ENCODE data around the gene TERT. TPM values are rescaled to one million over a fixed set of nuclear protein-coding genes. Genes with fewer than 3 reads are reported as not detected.

TERT gene
- total RNA-seq, 2 donors from 2014 or later = 7.1 to 9.8 TPM

GRCh38 chr5:1338506-1339070 lies 43.7 kb upstream of the TERT start:
- H3K36me3 Mint-ChIP-seq (ENCODE audit: low read depth) = peaks cover 71% of the 10 kb centered on the region
- no peaks in the 10 kb centered on the region for H3K9me3 ChIP-seq (ENCODE audit: control insufficient read depth, low read length)
- TF ChIP-seq, protein P1, sequence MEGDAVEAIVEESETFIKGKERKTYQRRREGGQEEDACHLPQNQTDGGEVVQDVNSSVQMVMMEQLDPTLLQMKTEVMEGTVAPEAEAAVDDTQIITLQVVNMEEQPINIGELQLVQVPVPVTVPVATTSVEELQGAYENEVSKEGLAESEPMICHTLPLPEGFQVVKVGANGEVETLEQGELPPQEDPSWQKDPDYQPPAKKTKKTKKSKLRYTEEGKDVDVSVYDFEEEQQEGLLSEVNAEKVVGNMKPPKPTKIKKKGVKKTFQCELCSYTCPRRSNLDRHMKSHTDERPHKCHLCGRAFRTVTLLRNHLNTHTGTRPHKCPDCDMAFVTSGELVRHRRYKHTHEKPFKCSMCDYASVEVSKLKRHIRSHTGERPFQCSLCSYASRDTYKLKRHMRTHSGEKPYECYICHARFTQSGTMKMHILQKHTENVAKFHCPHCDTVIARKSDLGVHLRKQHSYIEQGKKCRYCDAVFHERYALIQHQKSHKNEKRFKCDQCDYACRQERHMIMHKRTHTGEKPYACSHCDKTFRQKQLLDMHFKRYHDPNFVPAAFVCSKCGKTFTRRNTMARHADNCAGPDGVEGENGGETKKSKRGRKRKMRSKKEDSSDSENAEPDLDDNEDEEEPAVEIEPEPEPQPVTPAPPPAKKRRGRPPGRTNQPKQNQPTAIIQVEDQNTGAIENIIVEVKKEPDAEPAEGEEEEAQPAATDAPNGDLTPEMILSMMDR (conservative IDR thresholded peaks at IDR 0.05) = no peak
- H3K4me3 ChIP-seq (ENCODE audit: low read length) = no peak overlapping the region
- no peaks in the 10 kb centered on the region for H3K9me3 Mint-ChIP-seq
- H3K36me3 ChIP-seq (ENCODE audit: control insufficient read depth, insufficient read depth, low read length) = peaks cover 66% of the 10 kb centered on the region
- H3K27me3 ChIP-seq (ENCODE audit: control insufficient read depth, insufficient read depth, low read length, poor library complexity, severe bottlenecking) = no peaks in the 10 kb centered on the region
- no peak overlapping the region for H3K27ac ChIP-seq (ENCODE audit: low read depth, low read length)
- WGBS, 2 experiments (ENCODE audit: insufficient coverage in 1 of 2, insufficient read length in 1 of 2) = 95 to 98% methylated on average over 19 to 22 of the region's 22 CpGs
- no peak overlapping the region for H3K9ac ChIP-seq (ENCODE audit: extremely low read depth, low read length, poor library complexity, severe bottlenecking)
- H3K27me3 Mint-ChIP-seq (ENCODE audit: insufficient read depth) = no peaks in the 10 kb centered on the region
- peaks cover 3% of the 10 kb centered on the region for H3K4me1 ChIP-seq (ENCODE audit: control insufficient read depth, insufficient read depth, low read length)
- H3K4me3 Mint-ChIP-seq = no peak overlapping the region
- no peak for DNase-seq
- H3K27ac Mint-ChIP-seq = no peak overlapping the region
- H3K4me1 Mint-ChIP-seq = no peaks in the 10 kb centered on the region

- Mint-ChIP-seq H3K36me3 (ENCODE audit: low read depth) (peaks cover 72% of the 10 kb centered on the region), H3K4me1 (no peaks in the 10 kb centered on the region), H3K4me3 (no peak overlapping the region), H3K27me3 (ENCODE audit: insufficient read depth) (no peaks in the 10 kb centered on the region), H3K9me3 (no peaks in the 10 kb centered on the region), H3K27ac (no peak overlapping the region)
- Histone ChIP-seq H3K27me3 (ENCODE audit: control insufficient read depth, insufficient read depth, low read length, poor library complexity, severe bottlenecking) (no peaks in the 10 kb centered on the region), H3K4me1 (ENCODE audit: control insufficient read depth, insufficient read depth, low read length) (no peaks in the 10 kb centered on the region), H3K4me3 (ENCODE audit: low read length) (no peak overlapping the region), H3K9me3 (ENCODE audit: control insufficient read depth, low read length) (no peaks in the 10 kb centered on the region), H3K36me3 (ENCODE audit: control insufficient read depth, insufficient read depth, low read length) (peaks cover 67% of the 10 kb centered on the region), H3K27ac (ENCODE audit: low read depth, low read length) (no peak overlapping the region), H3K9ac (ENCODE audit: extremely low read depth, low read length, poor library complexity, severe bottlenecking) (no peak overlapping the region)
- no peak for DNase-seq
- WGBS, 2 experiments (ENCODE audit: insufficient coverage in 1 of 2, insufficient read length in 1 of 2) = 97 to 98% methylated on average over 8 to 11 of the region's 12 CpGs
- TF ChIP-seq, protein P1 (conservative IDR thresholded peaks at IDR 0.05) = no peak
These were observed 43.3 kb upstream of the TERT start for GRCh38 chr5:1338196-1338490.

DNA sequence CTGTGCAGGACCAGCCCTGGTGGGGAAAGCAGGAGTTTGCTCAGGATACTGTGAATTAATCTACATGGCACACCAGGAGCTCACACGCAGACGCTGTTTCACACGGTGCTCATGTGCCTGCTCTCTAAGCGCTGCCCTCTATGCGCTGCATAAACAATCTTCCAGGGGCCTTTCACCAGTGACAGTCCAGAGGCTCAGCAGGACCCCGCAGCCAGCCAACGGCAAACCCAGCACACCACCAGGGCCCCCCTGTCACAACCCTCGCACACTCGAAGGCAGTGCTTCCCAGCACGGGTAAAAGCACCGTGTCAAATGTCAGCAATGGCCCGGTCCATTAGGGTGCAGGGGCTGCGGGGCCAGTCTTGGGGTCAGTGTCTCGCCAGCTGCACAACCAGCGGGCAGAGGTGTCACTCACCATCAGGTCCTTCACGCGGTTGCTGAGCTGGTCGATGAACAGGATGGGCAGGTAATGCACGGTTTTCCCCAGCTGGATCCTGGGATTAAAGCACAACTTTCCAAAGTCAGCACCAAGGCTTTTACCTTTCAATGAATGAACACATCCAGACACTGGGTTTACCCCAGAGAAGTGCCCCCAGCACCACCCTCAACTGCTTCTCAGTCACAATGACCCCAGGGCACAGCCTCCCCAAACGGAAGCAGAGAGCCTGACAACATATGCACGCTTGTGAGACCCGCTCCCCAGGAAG lies 42.8 kb upstream of the TERT start:
- H3K4me1 ChIP-seq (ENCODE audit: control insufficient read depth, insufficient read depth, low read length) = no peaks in the 10 kb centered on the region
- TF ChIP-seq, protein P1 (conservative IDR thresholded peaks at IDR 0.05) = no peak
- H3K9me3 ChIP-seq (ENCODE audit: control insufficient read depth, low read length) = no peaks in the 10 kb centered on the region
- no peak overlapping the region for H3K4me3 ChIP-seq (ENCODE audit: low read length)
- H3K36me3 ChIP-seq (ENCODE audit: control insufficient read depth, insufficient read depth, low read length) = peaks cover 68% of the 10 kb centered on the region
- no peaks in the 10 kb centered on the region for H3K27me3 ChIP-seq (ENCODE audit: control insufficient read depth, insufficient read depth, low read length, poor library complexity, severe bottlenecking)
- DNase-seq = no peak
- Mint-ChIP-seq H3K36me3 (ENCODE audit: low read depth) (peaks cover 70% of the 10 kb centered on the region), H3K4me1 (no peaks in the 10 kb centered on the region), H3K9me3 (no peaks in the 10 kb centered on the region), H3K27me3 (ENCODE audit: insufficient read depth) (no peaks in the 10 kb centered on the region), H3K27ac (no peak overlapping the region), H3K4me3 (no peak overlapping the region)
- WGBS, 2 experiments (ENCODE audit: insufficient coverage in 1 of 2, insufficient read length in 1 of 2) = 97 to 98% methylated on average over 18 to 22 of the region's 22 CpGs
- no peak overlapping the region for H3K27ac ChIP-seq (ENCODE audit: low read depth, low read length)
- no peak overlapping the region for H3K9ac ChIP-seq (ENCODE audit: extremely low read depth, low read length, poor library complexity, severe bottlenecking)
